ENCODE data around the gene FAM3C. TPM values are rescaled to one million over a fixed set of nuclear protein-coding genes. Genes with fewer than 3 reads are reported as not detected.

The FAM3C gene
- total and polyA plus RNA-seq, 2 experiments from 2014 or later = 38.6 to 52.4 TPM

DNA sequence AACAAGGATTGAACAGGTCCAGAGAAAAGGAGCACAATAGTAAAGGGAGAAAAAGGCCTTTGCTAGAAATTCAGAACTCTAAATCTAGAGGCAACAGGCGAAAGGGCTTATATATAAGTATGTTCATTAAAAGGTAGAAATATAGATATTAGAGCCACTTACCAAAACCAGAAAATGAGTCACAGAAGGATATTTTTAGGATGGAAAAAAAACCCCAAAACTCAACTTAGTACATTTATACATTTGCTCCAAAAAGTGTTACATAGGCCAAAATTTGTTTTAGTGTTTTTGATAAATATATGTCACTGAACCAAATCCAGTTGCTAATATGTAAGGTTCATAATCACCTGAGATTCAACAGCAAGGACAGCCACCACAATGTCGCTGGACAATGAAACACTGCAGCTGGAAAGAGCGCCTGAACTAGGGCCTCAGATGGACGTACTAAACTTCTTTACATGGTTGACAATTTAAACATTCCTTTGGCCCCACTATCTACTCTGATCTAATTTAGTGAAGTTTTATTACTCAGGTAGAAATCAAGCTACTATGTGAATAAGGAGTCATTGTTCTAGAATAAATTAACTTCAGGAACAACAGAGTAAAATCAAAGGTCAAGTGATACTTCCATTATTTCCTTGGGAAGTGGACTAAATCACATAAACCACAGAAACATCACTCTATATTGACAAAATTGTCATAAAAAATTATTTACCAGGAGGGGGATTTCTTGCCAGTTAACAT, 10.9 kb downstream of the FAM3C start:
- no peak overlapping the region for H2AFZ ChIP-seq
- DNase-seq = no peak
- no peaks in the 10 kb centered on the region for H3F3A ChIP-seq (ENCODE audit: insufficient read depth)
- no peaks in the 10 kb centered on the region for H3K9me2 ChIP-seq (ENCODE audit: insufficient read depth)
- 95% methylated on average over 4 of the region's 4 CpGs for WGBS, 2 experiments (ENCODE audit: low coverage in 1 of 2, low lambda C conversion rate in 2 of 2, missing lambda C conversion rate in 2 of 2)
- TF ChIP-seq EZH2phosphoT487 (IDR thresholded peaks at IDR 0.05; ENCODE audit: insufficient read depth, low read depth) (no peak), EZH2 (IDR thresholded peaks at IDR 0.05; ENCODE audit: insufficient read depth, poor library complexity, severe bottlenecking) (no peak)
- H3K27ac ChIP-seq = no peak overlapping the region
- no peaks in the 10 kb centered on the region for H3K36me3 ChIP-seq (ENCODE audit: low read depth)
- no peaks in the 10 kb centered on the region for H3K9me3 ChIP-seq (ENCODE audit: low read depth)
- H4K20me1 ChIP-seq (ENCODE audit: insufficient read depth) = peaks cover 9% of the 10 kb centered on the region; the same call in 1 of the 2 replicates
- peaks cover 74% of the 10 kb centered on the region for H3K79me2 ChIP-seq (ENCODE audit: insufficient read depth)
- H3K4me3 ChIP-seq = no peak overlapping the region
- no peaks in the 10 kb centered on the region for H3K27me3 ChIP-seq (replicated peaks; ENCODE audit: insufficient read depth)
- in situ Hi-C loops (cut with MboI) = no loop called here
- H3K9ac ChIP-seq = no peak overlapping the region
- no peak overlapping the region for H3K4me2 ChIP-seq (ENCODE audit: unreplicated experiment)
- no peaks in the 10 kb centered on the region for H3K4me1 ChIP-seq (ENCODE audit: insufficient read depth)

DNA sequence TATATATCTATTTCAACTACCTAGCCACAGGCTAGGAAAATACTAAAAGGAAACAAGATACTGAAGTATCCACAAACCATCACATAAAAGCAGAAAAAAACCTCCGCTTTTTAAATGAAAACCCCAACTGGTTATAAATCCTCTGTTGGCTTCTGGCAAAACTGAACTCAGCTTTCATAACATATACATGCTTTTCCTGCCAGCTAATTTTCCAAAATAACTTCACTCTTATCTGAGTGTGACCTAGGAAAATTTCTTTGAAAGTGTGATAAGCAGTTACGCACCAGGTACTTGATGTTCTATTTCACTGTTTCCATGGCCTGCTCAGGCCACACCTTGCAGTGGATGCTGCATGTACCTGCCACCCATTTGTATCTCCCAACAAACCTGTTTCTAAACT, 11.8 kb downstream of the FAM3C start:
- Histone ChIP-seq H4K20me1 (ENCODE audit: insufficient read depth) (peaks cover 9% of the 10 kb centered on the region; the same call in 1 of the 2 replicates), H3K4me3 (no peak overlapping the region), H3K9me3 (ENCODE audit: low read depth) (no peaks in the 10 kb centered on the region), H3K9me2 (ENCODE audit: insufficient read depth) (no peaks in the 10 kb centered on the region), H3K27me3 (replicated peaks; ENCODE audit: insufficient read depth) (no peaks in the 10 kb centered on the region), H3K36me3 (ENCODE audit: low read depth) (peaks cover 3% of the 10 kb centered on the region; the same call in 1 of the 2 replicates), H3F3A (ENCODE audit: insufficient read depth) (no peaks in the 10 kb centered on the region), H3K4me2 (ENCODE audit: unreplicated experiment) (no peak overlapping the region), H3K79me2 (ENCODE audit: insufficient read depth) (peaks cover 64% of the 10 kb centered on the region), H3K4me1 (ENCODE audit: insufficient read depth) (no peaks in the 10 kb centered on the region), H3K9ac (no peak overlapping the region), H3K27ac (no peak overlapping the region), H2AFZ (no peak overlapping the region)
- TF ChIP-seq EZH2phosphoT487 (IDR thresholded peaks at IDR 0.05; ENCODE audit: insufficient read depth, low read depth) = no peak
- 97% methylated on average over 2 of the region's 2 CpGs for WGBS, 2 experiments (ENCODE audit: low coverage in 1 of 2, low lambda C conversion rate in 2 of 2, missing lambda C conversion rate in 2 of 2)
- DNase-seq = no peak
- in situ Hi-C loops (cut with MboI) = no loop called here

DNA sequence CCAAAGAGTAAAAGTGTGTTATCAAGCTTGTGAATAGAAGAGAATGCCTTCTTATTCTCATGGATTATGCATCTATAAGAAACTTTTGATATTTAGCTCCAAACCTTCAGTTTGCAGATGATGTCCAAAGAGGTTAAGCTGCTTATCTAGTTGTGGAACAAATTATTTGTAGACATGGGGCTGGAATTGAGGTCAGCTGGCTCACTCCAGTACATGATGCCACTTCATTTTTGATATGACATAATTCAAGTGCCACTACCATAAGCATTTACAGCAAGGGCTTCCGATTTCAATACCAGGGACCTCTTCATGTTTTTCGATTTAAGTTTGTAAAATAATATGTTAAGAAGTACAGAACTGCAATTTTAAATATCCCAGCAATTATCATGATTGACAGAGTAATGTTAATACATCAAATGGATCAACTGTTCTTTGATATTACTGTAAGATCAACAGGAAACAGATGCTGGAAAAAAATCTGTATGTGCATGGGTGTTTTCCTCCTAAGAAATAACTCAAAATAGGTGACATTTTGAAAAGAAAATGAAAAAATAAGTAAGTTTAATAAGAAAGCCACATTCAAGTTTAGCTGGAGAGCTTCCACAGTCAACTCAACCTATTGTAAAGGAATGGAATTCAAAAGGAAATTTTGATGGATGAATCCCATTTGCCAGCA, 12.7 kb downstream of the FAM3C start:
- Histone ChIP-seq H3K36me3 (ENCODE audit: low read depth) (peaks cover 9% of the 10 kb centered on the region; the same call in 1 of the 2 replicates), H3K4me1 (ENCODE audit: insufficient read depth) (no peaks in the 10 kb centered on the region), H3K27me3 (replicated peaks; ENCODE audit: insufficient read depth) (no peaks in the 10 kb centered on the region), H3K79me2 (ENCODE audit: insufficient read depth) (peaks cover 55% of the 10 kb centered on the region), H3K4me3 (no peak overlapping the region), H3K27ac (no peak overlapping the region), H3K9me3 (ENCODE audit: low read depth) (no peaks in the 10 kb centered on the region), H3F3A (ENCODE audit: insufficient read depth) (no peaks in the 10 kb centered on the region), H4K20me1 (ENCODE audit: insufficient read depth) (peaks cover 9% of the 10 kb centered on the region; the same call in 1 of the 2 replicates), H3K9ac (no peak overlapping the region), H3K9me2 (ENCODE audit: insufficient read depth) (no peaks in the 10 kb centered on the region), H3K4me2 (ENCODE audit: unreplicated experiment) (no peak overlapping the region), H2AFZ (no peak overlapping the region)
- in situ Hi-C loops (cut with MboI) = no loop called here
- WGBS, 2 experiments (ENCODE audit: low coverage in 1 of 2, low lambda C conversion rate in 2 of 2, missing lambda C conversion rate in 2 of 2) = 71 to 79% methylated on average over 2 of the region's 2 CpGs
- no peak for DNase-seq
- no peak for TF ChIP-seq EZH2phosphoT487 (IDR thresholded peaks at IDR 0.05; ENCODE audit: insufficient read depth, low read depth)
- TF ChIP-seq EZH2 (IDR thresholded peaks at IDR 0.05; ENCODE audit: insufficient read depth, poor library complexity, severe bottlenecking) = no peak

DNA sequence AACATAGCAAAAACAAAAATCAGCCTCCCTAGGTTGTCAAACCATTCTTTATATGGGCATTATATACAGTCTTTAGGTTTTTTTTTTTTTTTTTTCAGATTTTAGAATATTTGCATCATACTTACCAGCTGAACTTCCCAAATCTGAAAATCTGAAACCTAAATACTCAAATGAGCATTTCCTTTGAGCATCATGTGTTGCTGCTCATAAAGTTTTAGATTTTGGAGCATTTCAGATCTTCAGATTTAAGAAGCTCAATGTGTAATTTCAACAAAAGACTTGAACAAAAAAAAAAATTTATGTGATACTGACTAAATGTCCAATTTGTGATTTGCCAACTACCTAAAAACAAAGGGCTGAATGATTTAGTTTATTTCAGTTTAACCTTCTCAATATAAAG, 13.6 kb downstream of the FAM3C start:
- Histone ChIP-seq H3K36me3 (ENCODE audit: low read depth) (peaks cover 14% of the 10 kb centered on the region), H4K20me1 (ENCODE audit: insufficient read depth) (peaks cover 9% of the 10 kb centered on the region; the same call in 1 of the 2 replicates), H2AFZ (no peak overlapping the region), H3K79me2 (ENCODE audit: insufficient read depth) (peaks cover 46% of the 10 kb centered on the region), H3K27ac (no peak overlapping the region), H3K9me3 (ENCODE audit: low read depth) (no peaks in the 10 kb centered on the region), H3K4me1 (ENCODE audit: insufficient read depth) (no peaks in the 10 kb centered on the region), H3K9ac (no peak overlapping the region), H3K4me2 (ENCODE audit: unreplicated experiment) (no peak overlapping the region), H3K27me3 (replicated peaks; ENCODE audit: insufficient read depth) (no peaks in the 10 kb centered on the region), H3F3A (ENCODE audit: insufficient read depth) (no peaks in the 10 kb centered on the region), H3K9me2 (ENCODE audit: insufficient read depth) (no peaks in the 10 kb centered on the region), H3K4me3 (no peak overlapping the region)
- no peak for DNase-seq
- TF ChIP-seq EZH2 (IDR thresholded peaks at IDR 0.05; ENCODE audit: insufficient read depth, poor library complexity, severe bottlenecking) = no peak
- TF ChIP-seq EZH2phosphoT487 (IDR thresholded peaks at IDR 0.05; ENCODE audit: insufficient read depth, low read depth) = no peak
- in situ Hi-C loops (cut with MboI) = no loop called here
